Natural killer cell (primary cell): Measurements from ENCODE around the gene PRADC1. TPM values are rescaled to one million over a fixed set of nuclear protein-coding genes. Genes with fewer than 3 reads are reported as not detected.

Experiments
- ATAC-seq, 3 donors: fragments of 150-1000 bp in 2 of 3; fragments of 200-7000 bp in 1 of 3; cut with Tn5 transposase; 1 replicate in 1 of 3; 2 replicates in 2 of 3; pipeline ENCODE4 v1.10.0; 2021; ENCODE audit warnings: mild to moderate bottlenecking in 2 of 3, moderate library complexity in 2 of 3
- DNase-seq, 2 donors: peaks; one replicate each; pipeline versions ENCODE4 v3.0.0 to v3.0.0-alpha.2; 2013 to 2021; ENCODE audit warnings: mixed read lengths in 1 of 2
- H3K27ac ChIP-seq: one replicate; pipeline ENCODE4 v1.5.1; 2013; ENCODE audit warnings: mild to moderate bottlenecking, low read length
- H3K27me3 ChIP-seq: one replicate; pipeline ENCODE4 v1.6.1; 2013; ENCODE audit warnings: low read length; ENCODE audit not compliant: control insufficient read depth, insufficient read depth
- H3K36me3 ChIP-seq: one replicate; pipeline ENCODE4 v1.6.1; 2013; ENCODE audit warnings: low read length; ENCODE audit not compliant: control insufficient read depth, insufficient read depth
- H3K4me1 ChIP-seq: one replicate; pipeline ENCODE4 v1.6.1; 2013; ENCODE audit warnings: low read length; ENCODE audit not compliant: control insufficient read depth, insufficient read depth
- H3K4me3 ChIP-seq: one replicate; pipeline ENCODE4 v1.5.1; 2013; ENCODE audit warnings: low read length
- H3K9me3 ChIP-seq: one replicate; pipeline ENCODE4 v1.6.1; 2013; ENCODE audit warnings: low read length; ENCODE audit not compliant: control insufficient read depth, insufficient read depth
- H3K27ac Mint-ChIP-seq, 2 donors: one replicate each; pipeline ENCODE4 v1.8.0; 2022; ENCODE audit warnings: mild to moderate bottlenecking in 2 of 2, mixed read lengths in 2 of 2, moderate library complexity in 1 of 2
- H3K27me3 Mint-ChIP-seq, 2 donors: one replicate each; pipeline ENCODE4 v1.8.0; 2022; ENCODE audit warnings: low read depth in 2 of 2, mixed read lengths in 2 of 2
- H3K36me3 Mint-ChIP-seq: one replicate; pipeline ENCODE4 v1.8.0; 2022; ENCODE audit warnings: mixed read lengths
- H3K4me1 Mint-ChIP-seq, 2 donors: one replicate each; pipeline ENCODE4 v1.8.0; 2022; ENCODE audit warnings: mixed read lengths in 2 of 2
- H3K4me3 Mint-ChIP-seq: one replicate; pipeline ENCODE4 v1.8.0; 2022; ENCODE audit warnings: mild to moderate bottlenecking, moderate library complexity, mixed read lengths
- H3K9me3 Mint-ChIP-seq, 2 donors: one replicate each; pipeline ENCODE4 v1.8.0; 2022; ENCODE audit warnings: mixed read lengths in 2 of 2
- CTCF ChIP-seq: fragments of 200-600 bp; IDR thresholded peaks from one replicate; pipeline ENCODE4 v1.8.0; 2022; ENCODE audit warnings: antibody characterized with exemption
- WGBS: methylation state at CpG from one replicate; pipeline ENCODE4 v1.1.7; 2013; ENCODE audit warnings: missing lambda C conversion rate; ENCODE audit not compliant: insufficient coverage; 5-methylcytosine and 5-hydroxymethylcytosine counted together
- intact Hi-C: fragments of 100-400 bp; cut with micrococcal nuclease; formaldehyde crosslinking; loops from one replicate; pipeline ENCODE4 v1.14.2; 2022
- total RNA-seq, 4 donors: library from RNA; stranded (reverse); fragments of 120-200 nt in 1 of 4; gene quantifications; one replicate each; pipeline versions ENCODE4 v1.2.3 to v1.2.4, GENCODE V29; 2013 to 2022

The PRADC1 gene
- total RNA-seq, 3 donors from 2014 or later (not counting 1 experiment from before 2014, with no cell fraction given) = 8.3 to 9.7 (median 9.1) TPM

- H3K27ac ChIP-seq = no peak overlapping the region
- no peaks in the 10 kb centered on the region for H3K27me3 ChIP-seq
- DNase-seq = no peak
- H3K36me3 Mint-ChIP-seq = peaks cover 18% of the 10 kb centered on the region
- H3K27ac Mint-ChIP-seq = no peak overlapping the region
- intact Hi-C loops = no loop called here
- H3K27me3 Mint-ChIP-seq = no peaks in the 10 kb centered on the region
- no peak overlapping the region for H3K4me3 ChIP-seq
- H3K4me1 ChIP-seq = no peaks in the 10 kb centered on the region
- TF ChIP-seq CTCF = no peak
- 90% methylated on average over 16 of the region's 17 CpGs for WGBS
- H3K9me3 Mint-ChIP-seq = no peaks in the 10 kb centered on the region
- no peak for ATAC-seq
- no peaks in the 10 kb centered on the region for H3K9me3 ChIP-seq
- H3K4me3 Mint-ChIP-seq = no peak overlapping the region
- H3K4me1 Mint-ChIP-seq = peaks cover 0 to 13% of the 10 kb centered on the region in 2 donors
- peaks cover 66% of the 10 kb centered on the region for H3K36me3 ChIP-seq
These were observed 19.4 kb upstream of the PRADC1 start for GRCh38 chr2:73252238-73253027.

DNA sequence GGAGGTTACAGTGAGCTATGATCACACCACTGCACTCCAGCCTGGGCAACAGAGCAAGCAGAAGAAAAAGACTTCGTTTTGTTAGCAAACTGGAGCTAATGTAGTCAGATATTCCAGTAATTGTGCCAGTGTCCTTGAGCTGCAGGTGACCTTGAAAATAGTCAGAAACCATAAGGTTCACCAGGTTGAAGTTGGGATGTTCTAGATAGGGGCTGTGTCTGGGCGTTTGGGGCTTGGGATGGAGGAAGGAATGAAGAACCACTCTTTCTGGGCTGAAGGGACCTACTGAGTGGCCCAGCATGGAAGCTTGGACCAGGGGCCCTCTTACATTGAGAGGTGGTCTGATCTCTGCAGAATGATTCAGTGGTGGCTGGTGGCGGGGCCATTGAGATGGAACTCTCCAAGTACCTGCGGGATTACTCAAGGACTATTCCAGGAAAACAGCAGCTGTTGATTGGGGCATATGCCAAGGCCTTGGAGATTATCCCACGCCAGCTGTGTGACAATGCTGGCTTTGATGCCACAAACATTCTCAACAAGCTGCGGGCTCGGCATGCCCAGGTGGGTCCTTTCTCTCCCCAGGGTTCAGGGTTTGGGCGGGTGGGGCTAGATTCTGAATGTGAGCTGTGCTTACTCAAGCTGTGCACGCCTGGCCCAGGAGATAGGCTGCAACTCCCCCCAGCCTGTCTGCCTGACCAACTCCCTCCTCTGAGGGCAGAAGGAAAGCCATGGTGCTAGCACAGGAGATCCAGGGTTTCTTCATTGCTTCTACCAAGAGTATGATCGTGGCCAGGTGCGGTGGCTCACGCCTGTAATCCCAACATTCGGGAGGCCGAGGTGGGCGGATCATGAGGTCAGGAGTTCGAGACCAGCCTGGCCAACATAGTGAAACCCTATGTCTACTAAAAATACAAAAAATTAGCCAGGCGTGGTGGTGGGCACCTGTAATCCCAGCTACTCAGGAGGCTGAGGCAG lies 18.1 kb upstream of the PRADC1 start:
- no peaks in the 10 kb centered on the region for H3K27me3 Mint-ChIP-seq
- intact Hi-C loops = no loop called here
- H3K27ac Mint-ChIP-seq = no peak overlapping the region
- no peak for DNase-seq
- Histone ChIP-seq H3K9me3 (no peaks in the 10 kb centered on the region), H3K4me1 (no peaks in the 10 kb centered on the region), H3K36me3 (peaks cover 78% of the 10 kb centered on the region), H3K27me3 (no peaks in the 10 kb centered on the region), H3K27ac (no peak overlapping the region), H3K4me3 (no peak overlapping the region)
- H3K36me3 Mint-ChIP-seq = peaks cover 28% of the 10 kb centered on the region
- TF ChIP-seq CTCF = no peak
- H3K4me1 Mint-ChIP-seq = peaks cover 0 to 15% of the 10 kb centered on the region in 2 donors
- no peaks in the 10 kb centered on the region for H3K9me3 Mint-ChIP-seq
- no peak overlapping the region for H3K4me3 Mint-ChIP-seq
- no peak for ATAC-seq
- WGBS = 95% methylated on average over 17 of the region's 17 CpGs

- Histone ChIP-seq H3K27ac (no peak overlapping the region), H3K36me3 (peaks cover 92% of the 10 kb centered on the region), H3K4me3 (no peak overlapping the region), H3K4me1 (no peaks in the 10 kb centered on the region), H3K9me3 (no peaks in the 10 kb centered on the region), H3K27me3 (no peaks in the 10 kb centered on the region)
- H3K36me3 Mint-ChIP-seq = peaks cover 35% of the 10 kb centered on the region
- no peak for ATAC-seq
- H3K27ac Mint-ChIP-seq = peak overlapping the region in 1 of 2 donors; percentile 46
- no peak for DNase-seq
- no peak for TF ChIP-seq CTCF
- peaks cover 0 to 15% of the 10 kb centered on the region in 2 donors for H3K4me1 Mint-ChIP-seq
- WGBS = 95% methylated on average over 9 of the region's 9 CpGs
- intact Hi-C loops = no loop called here
- H3K27me3 Mint-ChIP-seq = no peaks in the 10 kb centered on the region
- H3K4me3 Mint-ChIP-seq = no peak overlapping the region
- H3K9me3 Mint-ChIP-seq = no peaks in the 10 kb centered on the region
These were observed 16.6 kb upstream of the PRADC1 start for GRCh38 chr2:73249636-73250035.
